ENCODE measurements around the gene GRK5. TPM values are rescaled to one million over a fixed set of nuclear protein-coding genes. Genes with fewer than 3 reads are reported as not detected.

Gene GRK5
- total and polyA plus RNA-seq, 9 of the 15 experiments (the other 6 are each of a cell fraction or from before 2014, with no cell fraction given), result 0.46 to 0.83 (median 0.67) TPM; not detected in 2

DNA sequence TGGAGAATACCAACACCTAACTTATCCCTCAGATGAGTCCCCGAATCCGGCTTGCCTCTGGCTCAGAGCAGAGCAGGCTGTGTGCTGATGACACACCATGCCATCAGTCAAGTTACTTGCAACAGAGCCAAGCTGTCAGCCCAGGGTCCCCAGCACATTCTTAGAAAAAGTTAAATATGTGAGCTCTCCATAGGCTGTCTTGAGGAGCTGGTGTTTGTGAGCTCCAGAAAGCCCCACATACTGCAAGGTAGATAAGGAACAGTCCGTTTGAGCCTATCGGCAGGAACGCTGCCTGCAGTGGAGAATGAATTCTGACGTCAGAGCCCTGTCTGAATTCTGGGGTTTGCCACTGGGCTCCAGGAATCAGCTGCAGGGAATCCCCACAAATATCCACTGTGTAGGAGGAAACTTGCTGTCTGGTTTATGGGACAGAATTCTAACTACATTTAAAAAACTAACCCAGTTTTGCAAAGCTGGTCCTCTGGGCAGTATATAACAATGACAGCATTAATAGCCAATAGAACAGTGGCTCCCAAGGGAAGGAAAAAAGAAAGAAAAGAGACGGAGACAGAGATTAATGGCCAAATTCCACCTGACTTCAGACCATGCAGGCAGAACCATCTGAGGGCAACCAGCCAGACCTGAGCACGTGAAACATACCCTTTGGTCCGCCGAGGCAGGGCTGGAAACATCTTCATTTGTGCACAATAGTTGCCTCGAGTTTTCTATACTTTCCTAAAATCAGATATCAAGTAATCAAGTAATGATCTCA lies 45.5 kb upstream of the GRK5 start (continued):
- TF ChIP-seq ZZZ3 (IDR thresholded peaks at IDR 0.05), result no peak
- TF ChIP-seq, protein P1, sequence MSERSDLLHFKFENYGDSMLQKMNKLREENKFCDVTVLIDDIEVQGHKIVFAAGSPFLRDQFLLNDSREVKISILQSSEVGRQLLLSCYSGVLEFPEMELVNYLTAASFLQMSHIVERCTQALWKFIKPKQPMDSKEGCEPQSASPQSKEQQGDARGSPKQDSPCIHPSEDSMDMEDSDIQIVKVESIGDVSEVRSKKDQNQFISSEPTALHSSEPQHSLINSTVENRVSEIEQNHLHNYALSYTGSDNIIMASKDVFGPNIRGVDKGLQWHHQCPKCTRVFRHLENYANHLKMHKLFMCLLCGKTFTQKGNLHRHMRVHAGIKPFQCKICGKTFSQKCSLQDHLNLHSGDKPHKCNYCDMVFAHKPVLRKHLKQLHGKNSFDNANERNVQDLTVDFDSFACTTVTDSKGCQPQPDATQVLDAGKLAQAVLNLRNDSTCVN (CRISPR knock-in tag; IDR thresholded peaks at IDR 0.05), result no peak
- no peak for TF ChIP-seq ASH1L (IDR thresholded peaks at IDR 0.05; ENCODE audit: borderline replicate concordance, low read depth, partially characterized antibody)
- no peak for TF ChIP-seq FOS (IDR thresholded peaks at IDR 0.05; ENCODE audit: extremely low read depth, insufficient read length)
- TF ChIP-seq NRF1 (conservative IDR thresholded peaks at IDR 0.05 in 1 of 2, IDR thresholded peaks at IDR 0.05 in 1 of 2), result 0 out of 4 replicates have a peak, but pooled peaks of 1 of the 2 experiments have one; percentile 11
- TF ChIP-seq TSC22D4 (tag; IDR thresholded peaks at IDR 0.05), result no peak
- no peak for TF ChIP-seq L3MBTL2 (IDR thresholded peaks at IDR 0.05)
- TF ChIP-seq HNRNPH1 (optimal IDR thresholded peaks at IDR 0.05; ENCODE audit: low read depth, low read length), result no peak
- no peak for TF ChIP-seq ZNF124 (CRISPR knock-in tag; IDR thresholded peaks at IDR 0.05)
- TF ChIP-seq MCM7 (IDR thresholded peaks at IDR 0.05), result no peak
- TF ChIP-seq BRCA1 (IDR thresholded peaks at IDR 0.05), result no peak
- no peak for TF ChIP-seq BRCA1 (CRISPR knock-in tag; IDR thresholded peaks at IDR 0.05)
- no peak for TF ChIP-seq ATF1 (CRISPR knock-in tag; IDR thresholded peaks at IDR 0.05)
- TF ChIP-seq ATF1 (tag; IDR thresholded peaks at IDR 0.05), result peak; percentile 91
- no peak for TF ChIP-seq EHMT2 (IDR thresholded peaks at IDR 0.05)
- TF ChIP-seq, protein P2, sequence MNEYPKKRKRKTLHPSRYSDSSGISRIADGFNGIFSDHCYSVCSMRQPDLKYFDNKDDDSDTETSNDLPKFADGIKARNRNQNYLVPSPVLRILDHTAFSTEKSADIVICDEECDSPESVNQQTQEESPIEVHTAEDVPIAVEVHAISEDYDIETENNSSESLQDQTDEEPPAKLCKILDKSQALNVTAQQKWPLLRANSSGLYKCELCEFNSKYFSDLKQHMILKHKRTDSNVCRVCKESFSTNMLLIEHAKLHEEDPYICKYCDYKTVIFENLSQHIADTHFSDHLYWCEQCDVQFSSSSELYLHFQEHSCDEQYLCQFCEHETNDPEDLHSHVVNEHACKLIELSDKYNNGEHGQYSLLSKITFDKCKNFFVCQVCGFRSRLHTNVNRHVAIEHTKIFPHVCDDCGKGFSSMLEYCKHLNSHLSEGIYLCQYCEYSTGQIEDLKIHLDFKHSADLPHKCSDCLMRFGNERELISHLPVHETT (CRISPR knock-in tag; conservative IDR thresholded peaks at IDR 0.05 in 1 of 2, IDR thresholded peaks at IDR 0.05 in 1 of 2), result no peak
- no peak for TF ChIP-seq DDX20 (tag; IDR thresholded peaks at IDR 0.05; ENCODE audit: low read depth)
- peak; percentile 78 for TF ChIP-seq TEAD4 (IDR thresholded peaks at IDR 0.05; ENCODE audit: low read length)
- TF ChIP-seq TEAD4 (CRISPR knock-in tag; IDR thresholded peaks at IDR 0.05; ENCODE audit: borderline replicate concordance), result no peak
- TF ChIP-seq RBM34 (IDR thresholded peaks at IDR 0.05; ENCODE audit: borderline replicate concordance, insufficient read depth, low read length), result no peak
- TF ChIP-seq MEF2D (tag; conservative IDR thresholded peaks at IDR 0.05; ENCODE audit: low read depth), result no peak
- no peak for TF ChIP-seq HCFC1 (IDR thresholded peaks at IDR 0.05; ENCODE audit: low read depth, low read length)
- no peak for TF ChIP-seq HMG20A (CRISPR knock-in tag; conservative IDR thresholded peaks at IDR 0.05)
- TF ChIP-seq BRF1 (IDR thresholded peaks at IDR 0.05; ENCODE audit: borderline replicate concordance, extremely low read depth, insufficient read length), result no peak
- no peak; the same call in 1 of the 2 replicates for TF ChIP-seq CBFA2T2 (conservative IDR thresholded peaks at IDR 0.05)
- TF ChIP-seq ZNF23 (CRISPR knock-in tag; IDR thresholded peaks at IDR 0.05), result no peak
- no peak for TF ChIP-seq WHSC1 (IDR thresholded peaks at IDR 0.05; ENCODE audit: low read length)
- no peak for TF ChIP-seq XRCC4 (IDR thresholded peaks at IDR 0.05; ENCODE audit: extremely low read depth, insufficient read depth, insufficient read length)
- TF ChIP-seq MED1 (CRISPR knock-in tag; IDR thresholded peaks at IDR 0.05; ENCODE audit: borderline replicate concordance), result no peak
- TF ChIP-seq CBX1 (IDR thresholded peaks at IDR 0.05; ENCODE audit: low read depth), result no peak

Measured in K562 (cell line).